Measurements from ENCODE around the gene TIMM44. TPM values are rescaled to one million over a fixed set of nuclear protein-coding genes. Genes with fewer than 3 reads are reported as not detected.

Gene TIMM44
- total and polyA plus RNA-seq, 2 donors (not counting 3 experiments of a cell fraction or from before 2014, with no cell fraction given): 61.5 to 64.3 TPM

DNA sequence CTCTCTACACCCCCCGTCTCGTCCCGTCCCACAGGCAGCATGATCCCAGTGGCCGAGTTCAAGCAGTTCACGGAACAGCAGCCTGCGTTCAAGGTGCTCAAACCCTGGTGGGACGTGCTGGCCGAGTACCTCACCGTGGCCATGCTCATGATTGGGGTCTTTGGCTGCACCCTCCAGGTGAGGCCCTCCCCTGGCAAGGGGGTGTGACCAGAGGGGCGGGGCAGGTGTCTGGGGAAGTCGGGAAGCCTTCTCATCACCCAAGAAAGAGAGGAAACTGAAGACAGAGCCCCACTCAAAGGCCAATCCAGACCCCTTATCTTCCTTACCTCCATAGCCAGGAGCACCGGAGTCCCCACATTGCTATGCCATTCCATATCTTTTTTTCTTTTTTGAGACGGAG lies 47.9 kb downstream of the TIMM44 start:
- Histone ChIP-seq H3K9ac (replicated peaks; ENCODE audit: extremely low read depth, insufficient read depth, low read length) (no peak overlapping the region), H3K36me3 (ENCODE audit: control insufficient read depth in 2 of 2, extremely low read depth in 1 of 2, insufficient read depth in 2 of 2, low read length in 2 of 2) (no peaks in the 10 kb centered on the region), H3K9me3 (replicated peaks; ENCODE audit: control insufficient read depth, insufficient read depth, low read length) (no peaks in the 10 kb centered on the region), H3K4me2 (ENCODE audit: insufficient read depth, low read length) (no peak overlapping the region), H2AFZ (ENCODE audit: low read depth, low read length) (no peak overlapping the region), H3K79me2 (ENCODE audit: control insufficient read depth, insufficient read depth, low read length) (no peaks in the 10 kb centered on the region), H3K27me3 (ENCODE audit: control insufficient read depth in 2 of 2, insufficient read depth in 2 of 2, low read length in 2 of 2) (no peaks in the 10 kb centered on the region), H4K20me1 (replicated peaks; ENCODE audit: control insufficient read depth, extremely low read depth, insufficient read depth, low read length) (no peaks in the 10 kb centered on the region), H3K4me1 (ENCODE audit: control insufficient read depth, extremely low read depth, insufficient read depth, low read length) (no peaks in the 10 kb centered on the region), H3K9me1 (replicated peaks; ENCODE audit: control insufficient read depth, extremely low read depth, insufficient read depth, low read length) (no peaks in the 10 kb centered on the region), H3K4me3 (replicated peaks in 1 of 3; ENCODE audit: insufficient read depth in 1 of 3, low read depth in 1 of 3, low read length in 3 of 3) (no peak overlapping the region), H3K27ac (ENCODE audit: insufficient read depth, low read depth, low read length) (no peak overlapping the region)
- FAIRE-seq: no peak
- no peak for TF ChIP-seq JUN (IDR thresholded peaks at IDR 0.05; ENCODE audit: borderline replicate concordance, insufficient read depth, insufficient read length, low read depth)
- TF ChIP-seq, protein P1, sequence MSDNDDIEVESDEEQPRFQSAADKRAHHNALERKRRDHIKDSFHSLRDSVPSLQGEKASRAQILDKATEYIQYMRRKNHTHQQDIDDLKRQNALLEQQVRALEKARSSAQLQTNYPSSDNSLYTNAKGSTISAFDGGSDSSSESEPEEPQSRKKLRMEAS (IDR thresholded peaks at IDR 0.05; ENCODE audit: insufficient read depth, insufficient read length): no peak
- no peak for TF ChIP-seq POLR2AphosphoS5 (IDR thresholded peaks at IDR 0.05; ENCODE audit: insufficient read depth, low read depth, low read length)
- no peak for TF ChIP-seq GATA2 (IDR thresholded peaks at IDR 0.05; ENCODE audit: insufficient read depth, insufficient read length, low read depth, low read length)
- TF ChIP-seq EZH2 (IDR thresholded peaks at IDR 0.05; ENCODE audit: borderline replicate concordance, low read depth, low read length, severe bottlenecking): no peak
- no peak for TF ChIP-seq POLR2A (IDR thresholded peaks at IDR 0.05; ENCODE audit: low read depth, low read length)
- TF ChIP-seq, protein P2, sequence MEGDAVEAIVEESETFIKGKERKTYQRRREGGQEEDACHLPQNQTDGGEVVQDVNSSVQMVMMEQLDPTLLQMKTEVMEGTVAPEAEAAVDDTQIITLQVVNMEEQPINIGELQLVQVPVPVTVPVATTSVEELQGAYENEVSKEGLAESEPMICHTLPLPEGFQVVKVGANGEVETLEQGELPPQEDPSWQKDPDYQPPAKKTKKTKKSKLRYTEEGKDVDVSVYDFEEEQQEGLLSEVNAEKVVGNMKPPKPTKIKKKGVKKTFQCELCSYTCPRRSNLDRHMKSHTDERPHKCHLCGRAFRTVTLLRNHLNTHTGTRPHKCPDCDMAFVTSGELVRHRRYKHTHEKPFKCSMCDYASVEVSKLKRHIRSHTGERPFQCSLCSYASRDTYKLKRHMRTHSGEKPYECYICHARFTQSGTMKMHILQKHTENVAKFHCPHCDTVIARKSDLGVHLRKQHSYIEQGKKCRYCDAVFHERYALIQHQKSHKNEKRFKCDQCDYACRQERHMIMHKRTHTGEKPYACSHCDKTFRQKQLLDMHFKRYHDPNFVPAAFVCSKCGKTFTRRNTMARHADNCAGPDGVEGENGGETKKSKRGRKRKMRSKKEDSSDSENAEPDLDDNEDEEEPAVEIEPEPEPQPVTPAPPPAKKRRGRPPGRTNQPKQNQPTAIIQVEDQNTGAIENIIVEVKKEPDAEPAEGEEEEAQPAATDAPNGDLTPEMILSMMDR (IDR thresholded peaks at IDR 0.05; ENCODE audit: extremely low read depth in 1 of 2, insufficient read depth in 1 of 2, low read depth in 1 of 2, low read length in 2 of 2): no peak
- TF ChIP-seq FOS (IDR thresholded peaks at IDR 0.05; ENCODE audit: borderline replicate concordance, insufficient read depth, low read length): no peak
- dilution Hi-C loops (cut with MboI; ENCODE audit: extremely low pct_ligation_motif_present, low sequenced_read_pairs): no loop called here
- POLR2A ChIA-PET: no interaction called here
- BruUV-seq (replicated peaks): no TSS peak
- CTCF ChIA-PET: no interaction called here
- DNase-seq (ENCODE audit: low read depth, low spot score): no peak
- intact Hi-C loops (cut with micrococcal nuclease): no loop called here
